Stimulated activated CD4-positive, alpha-beta T cell treated with anti-CD3 and anti-CD28 coated beads, Interleukin-1b, Interleukin-23, amount 100 ng/mL, for 48 hours (primary cell): Measurements from ENCODE around the gene TNFRSF17.
"Not testable (repeated sequence)": the region's sequence is repeated elsewhere in the genome, so short reads cannot be mapped to it uniquely, and the experiment has no call there.

Experiments used
- DNase-seq: peaks from one replicate; pipeline ENCODE4 v3.0.0-alpha.2; 2020

TNFRSF17 gene

GRCh38 chr16:11964761-11965551 is at the start of gene TNFRSF17:
Gene TNFRSF17 (plus strand): TSS chr16:11965210. CDS start chr16:11965325, 115 bp downstream.
- no peak for DNase-seq

GRCh38 chr16:11915644-11916523 is 49.1 kb upstream of the TNFRSF17 start, which contains the start of gene GSPT1:
Gene GSPT1 (minus strand): TSS chr16:11915956. CDS start chr16:11915720, 236 bp downstream.
- peak; percentile 100 for DNase-seq

GRCh38 chr16:11916524-11917285 is 48.3 kb upstream of the TNFRSF17 start:
- no peak for DNase-seq

DNA sequence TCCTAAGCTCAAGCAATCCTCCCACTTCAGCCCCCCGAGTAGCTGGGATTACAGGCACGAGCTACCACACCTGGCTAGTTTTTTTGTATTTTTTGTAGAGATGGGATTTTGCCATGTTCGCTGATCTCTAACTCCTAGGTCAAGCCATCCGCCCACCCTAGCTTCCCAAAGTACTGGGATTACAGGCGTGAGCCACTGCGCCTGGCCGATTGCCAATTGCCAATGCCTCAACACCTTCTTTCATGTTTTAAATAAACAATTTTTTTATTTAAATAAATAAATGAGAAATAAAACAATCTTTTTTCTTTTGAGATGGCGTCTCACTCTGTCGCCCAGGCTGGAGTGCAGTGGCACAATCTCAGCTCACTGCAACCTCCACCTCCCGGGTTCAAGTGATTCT is 41.0 kb upstream of the TNFRSF17 start:
- not testable (repeated sequence) for DNase-seq

DNA sequence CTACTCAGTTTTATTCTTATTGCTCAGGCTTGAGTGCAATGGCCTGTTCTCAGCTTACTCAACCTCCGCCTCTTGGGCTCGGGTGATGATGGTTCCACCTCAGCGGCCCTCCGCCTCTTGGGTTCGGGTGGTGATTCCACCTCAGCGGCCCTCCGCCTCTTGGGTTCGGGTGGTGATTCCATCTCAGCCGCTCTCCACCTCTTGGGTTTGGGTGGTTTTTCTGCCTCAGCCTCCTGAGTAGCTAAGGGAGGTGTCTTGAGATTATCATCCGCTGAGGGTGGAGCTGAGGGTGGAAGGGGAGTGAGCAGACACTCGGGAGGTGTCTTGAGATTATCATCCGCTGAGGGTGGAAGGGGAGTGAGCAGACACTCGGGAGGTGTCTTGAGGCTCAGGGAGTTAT is 37.7 kb upstream of the TNFRSF17 start:
- not testable (repeated sequence) for DNase-seq

GRCh38 chr16:11941945-11942344 is 23.1 kb upstream of the TNFRSF17 start, which contains the start of gene NPIPB2:
Gene NPIPB2 (minus strand): TSS chr16:11942045. CDS start chr16:11942045, 0 bp downstream.
- not testable (repeated sequence) for DNase-seq

- DNase-seq: no peak
Measured at GRCh38 chr16:11946433-11946832, 18.6 kb upstream of the TNFRSF17 start.

DNA sequence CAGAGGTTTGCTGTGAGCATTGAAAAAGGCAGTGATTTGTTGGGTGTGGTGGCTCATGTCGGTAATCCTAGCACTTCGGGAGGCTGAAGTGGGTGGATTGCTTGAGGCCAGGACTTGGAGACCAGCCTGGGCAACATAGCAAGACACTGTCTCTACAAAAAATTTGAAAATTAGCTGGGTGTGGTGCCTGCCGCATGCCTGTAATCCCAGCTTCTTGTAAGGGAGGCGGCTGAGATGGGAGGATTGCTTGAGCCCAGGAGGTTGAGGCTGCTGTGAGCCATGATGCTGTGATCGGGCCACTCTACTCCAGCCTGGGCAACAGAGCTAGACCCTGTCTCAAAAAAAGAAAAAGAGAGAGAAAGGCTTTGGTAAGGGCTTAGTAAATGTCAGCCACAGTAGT is 16.2 kb upstream of the TNFRSF17 start:
- DNase-seq: no peak

- no peak for DNase-seq
Measured at GRCh38 chr16:11949527-11949926, 15.5 kb upstream of the TNFRSF17 start.

DNA sequence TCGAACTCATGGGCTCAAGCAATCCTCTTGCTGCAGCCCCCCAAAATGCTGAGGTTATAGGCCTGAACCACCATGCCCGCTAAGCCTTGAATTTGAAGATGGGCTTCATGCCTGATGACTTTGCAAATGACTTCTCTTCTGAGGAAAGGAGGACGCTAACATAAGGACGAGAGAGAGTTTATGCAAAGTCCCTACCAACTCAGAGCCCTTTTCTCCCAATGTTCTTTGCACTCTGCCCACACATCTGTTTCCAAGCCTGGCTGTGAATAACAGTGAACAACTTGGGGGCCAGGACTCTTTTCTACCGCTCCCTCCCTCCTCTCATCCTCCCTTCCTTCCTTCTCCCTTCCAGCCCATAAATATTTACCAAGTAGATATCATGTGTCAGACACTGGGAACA is 14.6 kb upstream of the TNFRSF17 start:
- no peak for DNase-seq

DNA sequence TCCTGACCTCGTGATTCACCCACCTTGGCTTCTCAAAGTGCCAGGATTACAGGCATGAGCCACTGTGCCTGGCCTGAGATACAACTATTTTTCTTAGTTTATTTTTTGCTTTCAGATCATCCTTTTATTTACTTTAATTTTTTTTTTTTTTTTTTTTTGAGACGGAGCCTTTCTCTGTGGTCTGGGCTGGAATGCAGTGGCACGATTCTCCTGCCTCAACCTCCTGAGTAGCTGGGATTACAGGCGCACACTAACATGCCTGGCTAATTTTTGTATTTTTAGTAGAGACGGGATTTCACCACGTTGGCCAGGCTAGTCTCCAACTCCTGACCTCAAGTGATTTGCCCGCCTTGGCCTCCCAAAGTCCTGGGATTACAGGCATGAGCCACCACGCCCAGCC is 11.4 kb upstream of the TNFRSF17 start:
- DNase-seq: not testable (repeated sequence)

DNA sequence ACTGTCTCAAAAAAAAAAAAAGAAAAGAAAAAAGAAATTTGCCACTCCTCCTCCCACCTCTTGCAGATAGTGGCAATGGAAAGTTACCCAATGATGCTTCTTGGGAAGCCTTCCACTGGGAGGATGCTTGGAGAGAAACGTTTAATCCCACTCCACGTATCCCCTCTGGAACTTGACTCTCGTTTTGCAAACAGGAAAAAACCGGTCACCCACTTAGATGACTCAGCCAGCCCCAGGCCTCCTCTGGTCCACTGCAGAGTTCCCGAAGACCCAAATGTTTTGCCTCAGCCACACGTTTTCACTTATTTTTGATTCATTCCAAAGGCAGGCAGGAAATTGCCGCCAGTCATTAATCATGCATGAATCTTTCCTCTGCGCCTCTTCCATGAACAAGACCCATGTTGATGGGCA is 9.3 kb upstream of the TNFRSF17 start:
- no peak for DNase-seq

DNA sequence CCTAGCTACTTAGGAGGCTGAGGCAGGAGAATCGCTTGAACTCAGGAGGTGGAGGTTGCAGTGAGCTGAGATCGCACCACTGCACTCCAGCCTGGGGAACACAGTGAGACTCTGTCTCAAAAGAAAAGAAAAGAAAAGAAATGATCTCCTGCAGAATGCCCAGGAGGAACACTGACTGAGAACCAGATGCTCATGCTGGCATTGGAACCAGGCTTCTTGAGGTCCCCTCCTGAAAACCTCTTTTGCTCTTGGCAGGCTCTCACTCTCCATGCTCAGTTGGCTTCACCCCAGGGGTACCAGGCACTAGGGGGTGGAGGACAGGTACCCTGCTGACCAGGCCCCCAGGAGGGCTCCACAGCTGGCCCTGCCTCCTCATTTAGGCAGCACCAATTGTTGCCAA is 8.5 kb upstream of the TNFRSF17 start:
- no peak for DNase-seq

DNA sequence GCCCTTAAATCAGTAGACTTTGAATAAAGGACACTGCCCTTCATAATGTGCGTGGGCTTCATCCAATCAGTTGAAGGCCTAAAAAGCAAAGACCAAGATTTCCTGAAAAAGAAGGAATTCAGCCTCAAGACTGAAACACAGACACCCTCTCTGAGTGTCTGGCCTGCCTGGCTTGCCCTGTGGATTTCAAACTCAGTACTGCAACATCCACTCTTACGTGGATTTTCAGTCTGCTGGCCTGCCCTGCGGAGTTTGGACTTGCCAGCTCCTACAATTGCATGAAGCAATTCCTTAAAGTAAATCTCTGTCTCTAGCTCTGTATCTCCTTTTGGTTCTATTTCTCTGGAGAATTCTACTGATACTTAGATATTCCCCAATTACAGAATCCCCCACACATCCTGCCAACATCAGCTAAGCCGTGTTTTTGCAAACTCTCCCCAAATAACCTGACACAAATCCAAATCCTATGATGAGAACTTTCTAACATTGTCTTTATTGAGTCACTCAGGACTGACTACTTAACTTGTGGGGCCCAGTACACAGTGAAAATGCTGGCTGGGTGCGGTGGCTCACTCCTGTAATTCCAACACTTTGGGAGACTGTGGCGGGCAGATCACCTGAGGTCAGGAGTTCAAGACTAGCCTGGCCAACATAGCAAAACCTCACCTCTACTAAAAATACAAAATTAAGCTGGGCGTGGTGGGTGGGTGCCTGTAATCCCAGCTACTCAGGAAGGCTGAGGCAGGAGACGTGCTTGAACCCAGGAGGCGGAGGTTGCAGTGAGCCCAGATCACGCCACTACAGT is 7.2 kb upstream of the TNFRSF17 start:
- DNase-seq: no peak

- not testable (repeated sequence) for DNase-seq
Measured at GRCh38 chr16:11962457-11962856, 2.6 kb upstream of the TNFRSF17 start.

DNA sequence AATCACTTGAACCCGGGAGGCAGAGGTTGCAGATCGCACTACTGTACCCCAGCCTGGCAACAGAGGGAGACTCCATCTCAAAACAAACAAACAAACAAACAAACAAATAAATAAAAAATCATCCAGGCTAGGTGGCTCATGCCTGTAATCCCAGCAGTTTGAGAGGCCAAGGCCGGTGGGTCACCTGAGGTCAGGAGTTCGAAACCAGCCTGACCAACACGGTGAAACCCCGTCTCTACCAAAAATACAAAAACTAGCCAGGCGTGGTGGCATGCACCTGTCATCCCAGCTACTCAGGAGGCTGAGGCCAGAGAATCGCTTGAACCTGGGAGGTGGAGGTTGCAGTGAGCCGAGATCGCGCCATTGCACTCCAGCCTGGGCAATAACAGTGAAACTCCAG is 2.0 kb upstream of the TNFRSF17 start:
- not testable (repeated sequence) for DNase-seq

DNA sequence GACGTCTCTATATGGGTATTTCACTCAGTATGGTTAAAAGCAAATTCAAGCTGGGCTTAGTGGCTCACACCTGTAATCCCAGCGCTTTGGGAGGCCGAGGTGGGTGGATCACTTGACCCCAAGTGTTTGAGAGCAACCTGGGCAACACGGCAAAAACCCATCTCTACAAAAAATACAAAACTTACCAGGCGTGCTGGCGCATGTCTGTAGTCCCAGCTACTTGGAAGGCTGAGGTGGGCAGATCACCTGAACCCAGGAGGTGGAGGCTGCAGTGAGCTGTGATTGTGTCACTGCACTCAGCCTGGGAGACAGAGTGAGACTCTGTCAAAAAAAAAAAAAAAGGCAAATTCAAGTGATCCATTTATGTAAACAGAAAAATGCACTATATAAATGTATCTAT is 1.3 kb upstream of the TNFRSF17 start:
- no peak for DNase-seq

DNA sequence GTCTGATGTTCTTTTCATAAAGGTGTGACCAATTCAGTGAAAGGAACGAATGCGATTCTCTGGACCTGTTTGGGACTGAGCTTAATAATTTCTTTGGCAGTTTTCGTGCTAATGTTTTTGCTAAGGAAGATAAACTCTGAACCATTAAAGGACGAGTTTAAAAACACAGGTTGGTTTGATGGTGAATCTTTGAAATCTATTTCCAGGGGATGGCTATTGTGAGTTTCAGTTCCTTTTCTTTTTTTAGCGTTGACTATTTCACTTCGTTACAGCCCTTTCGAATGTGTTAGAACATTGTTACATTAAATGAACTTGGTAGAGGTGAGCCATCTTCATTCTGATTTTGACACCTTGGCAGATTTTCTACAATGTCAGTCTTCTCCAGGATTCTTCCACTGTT is 1.2 kb downstream of the TNFRSF17 start:
- DNase-seq: no peak

DNA sequence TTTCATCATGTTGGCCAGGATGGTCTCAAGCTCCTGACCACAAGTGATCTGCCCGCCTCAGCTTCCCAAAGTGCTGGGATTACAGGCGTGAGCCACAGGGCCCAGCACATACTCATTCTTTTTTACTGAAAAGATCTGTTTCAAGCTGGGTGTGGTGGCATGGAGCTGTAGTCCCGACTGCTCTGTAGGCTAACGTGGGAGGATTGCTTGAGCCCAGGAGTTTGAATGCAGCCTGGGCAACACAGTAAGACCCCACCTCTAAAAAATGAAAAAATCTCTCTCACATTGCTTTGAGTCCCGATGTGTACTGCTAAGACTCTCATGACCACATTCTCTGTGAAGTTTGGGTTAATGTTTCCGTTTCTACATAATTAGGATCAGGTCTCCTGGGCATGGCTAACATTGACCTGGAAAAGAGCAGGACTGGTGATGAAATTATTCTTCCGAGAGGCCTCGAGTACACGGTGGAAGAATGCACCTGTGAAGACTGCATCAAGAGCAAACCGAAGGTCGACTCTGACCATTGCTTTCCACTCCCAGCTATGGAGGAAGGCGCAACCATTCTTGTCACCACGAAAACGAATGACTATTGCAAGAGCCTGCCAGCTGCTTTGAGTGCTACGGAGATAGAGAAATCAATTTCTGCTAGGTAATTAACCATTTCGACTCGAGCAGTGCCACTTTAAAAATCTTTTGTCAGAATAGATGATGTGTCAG is 2.3 kb downstream of the TNFRSF17 start:
- DNase-seq: no peak

DNA sequence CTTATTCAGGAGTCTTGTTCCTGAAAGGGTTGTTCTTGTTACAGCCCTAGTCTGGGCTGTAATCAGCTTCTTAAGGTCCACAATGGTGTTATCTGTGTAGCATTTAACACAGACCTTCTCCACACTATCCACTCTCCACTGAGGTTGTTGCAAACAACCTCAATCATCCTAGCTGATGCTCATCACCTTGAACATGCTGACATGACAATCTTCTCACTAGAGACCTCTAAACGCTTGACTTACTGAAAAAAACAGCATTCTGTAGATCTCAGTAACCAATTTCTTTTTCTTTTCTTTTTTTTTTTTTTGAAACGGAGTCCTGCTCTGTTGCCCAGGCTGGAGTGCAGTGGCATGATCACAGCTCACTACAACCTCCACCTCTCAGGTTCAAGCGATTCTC is 3.6 kb downstream of the TNFRSF17 start:
- no peak for DNase-seq

- not testable (repeated sequence) for DNase-seq
Measured at GRCh38 chr16:11970292-11970691, 5.3 kb downstream of the TNFRSF17 start.
